Measurements from ENCODE around the gene PRDM16. TPM values are rescaled to one million over a fixed set of nuclear protein-coding genes. Genes with fewer than 3 reads are reported as not detected.

PRDM16 gene
- polyA plus RNA-seq, 2 of the 4 experiments (the other 2 are of a cell fraction), result 0.03 to 0.35 TPM

DNA sequence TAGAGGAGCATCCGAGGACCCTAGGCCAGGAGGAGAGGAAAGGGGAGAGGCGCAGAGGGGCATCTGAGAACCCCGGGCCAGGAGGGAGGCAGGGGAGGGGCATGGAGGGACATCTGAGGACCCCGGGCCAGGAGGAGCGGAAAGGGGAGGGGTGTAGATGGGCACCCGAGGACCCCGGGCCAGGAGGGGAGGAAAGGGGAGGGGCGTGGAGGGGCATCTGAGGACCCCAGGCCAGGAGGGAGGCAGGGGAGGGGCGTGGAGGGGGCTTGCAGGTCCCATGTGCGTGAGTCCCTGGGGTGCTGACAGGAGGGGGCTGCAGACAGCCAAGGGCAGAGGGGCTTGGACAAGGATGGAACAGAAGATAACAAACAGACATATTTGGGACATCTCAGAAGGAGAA, 195.5 kb downstream of the PRDM16 start:
- 32% methylated on average over 8 of the region's 10 CpGs for WGBS (ENCODE audit: missing lambda C conversion rate)

DNA sequence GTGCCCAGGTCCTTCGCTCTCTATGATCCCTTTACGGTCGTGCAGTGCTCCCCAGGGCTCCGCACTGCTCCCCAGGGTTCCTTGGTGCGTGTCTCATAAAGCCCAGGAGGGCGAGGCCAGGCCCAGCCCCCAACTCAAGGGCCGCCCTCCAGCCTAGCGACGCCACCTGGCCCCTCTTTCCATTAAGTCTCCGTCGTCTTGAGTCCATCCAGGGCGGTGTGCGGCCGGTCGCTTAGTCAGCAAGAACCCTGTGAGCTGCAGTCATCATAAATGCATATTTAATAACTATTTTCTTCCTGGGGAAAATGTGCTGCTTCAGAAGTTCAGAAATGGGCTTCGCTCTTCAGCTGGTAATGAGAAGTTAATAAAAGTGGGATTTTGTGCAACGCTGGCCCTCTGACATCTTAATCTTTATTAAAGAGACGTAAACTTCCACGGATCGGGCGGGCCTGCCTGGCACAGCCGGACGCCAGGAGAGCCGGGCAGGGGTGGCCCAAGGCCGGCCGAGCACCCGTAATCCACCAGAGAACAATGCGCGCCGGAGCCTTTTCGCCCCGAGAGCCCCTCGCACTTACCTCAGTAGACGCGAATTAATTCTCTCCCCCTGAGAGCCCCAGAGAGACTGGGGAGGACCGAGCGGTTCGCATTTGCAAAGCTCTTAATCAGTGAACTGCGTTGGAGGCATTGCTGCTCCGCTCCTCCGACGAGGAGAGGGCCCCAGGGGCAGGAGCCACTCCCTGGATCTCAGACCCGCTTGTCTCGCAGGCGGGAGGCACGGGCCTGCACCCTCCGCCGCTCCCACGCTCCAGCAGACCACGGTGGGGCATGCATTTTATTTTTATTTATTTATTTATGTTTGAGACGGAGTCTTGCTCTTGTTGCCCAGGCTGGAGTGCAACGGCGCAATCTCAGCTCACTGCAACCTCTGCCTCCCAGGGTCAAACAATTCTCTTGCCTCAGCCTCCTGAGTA, 197.1 kb downstream of the PRDM16 start:
- WGBS (ENCODE audit: missing lambda C conversion rate), result 71% methylated on average over 45 of the region's 53 CpGs
- FAIRE-seq (no peak), ATAC-seq (no peak), DNase-seq (ENCODE audit: low read depth in 1 of 2, low spot score in 1 of 2) (no peak)
- Histone ChIP-seq H3K9me3 (no peaks in the 10 kb centered on the region), H3K27ac (no peak overlapping the region), H3K4me1 (no peaks in the 10 kb centered on the region), H3K4me2 (no peak overlapping the region), H3K4me3 (no peak overlapping the region)
- ChIA-PET POLR2A (no interaction called here), CTCF (no interaction called here)
- TF ChIP-seq TFCP2L1 (CRISPR knock-in tag; IDR thresholded peaks at IDR 0.05) (no peak), POLR2AphosphoS2 (conservative IDR thresholded peaks at IDR 0.05; ENCODE audit: low read length) (no peak), FOXS1 (CRISPR knock-in tag; IDR thresholded peaks at IDR 0.05) (no peak), RAD21 (conservative IDR thresholded peaks at IDR 0.05 in 1 of 2, IDR thresholded peaks at IDR 0.05 in 1 of 2) (no peak), HDAC2 (IDR thresholded peaks at IDR 0.05) (no peak), CEBPB (IDR thresholded peaks at IDR 0.05) (no peak), MAFK (IDR thresholded peaks at IDR 0.05; ENCODE audit: partially characterized antibody) (no peak), SREBF2 (IDR thresholded peaks at IDR 0.05) (no peak), CBX8 (IDR thresholded peaks at IDR 0.05) (no peak), MYC (IDR thresholded peaks at IDR 0.05; ENCODE audit: borderline replicate concordance, low read length) (no peak), SMC3 (IDR thresholded peaks at IDR 0.05) (no peak), ZFP36 (IDR thresholded peaks at IDR 0.05; ENCODE audit: borderline replicate concordance, partially characterized antibody) (no peak), ZSCAN20 (CRISPR knock-in tag; IDR thresholded peaks at IDR 0.05) (no peak)
- TF ChIP-seq, protein P1, sequence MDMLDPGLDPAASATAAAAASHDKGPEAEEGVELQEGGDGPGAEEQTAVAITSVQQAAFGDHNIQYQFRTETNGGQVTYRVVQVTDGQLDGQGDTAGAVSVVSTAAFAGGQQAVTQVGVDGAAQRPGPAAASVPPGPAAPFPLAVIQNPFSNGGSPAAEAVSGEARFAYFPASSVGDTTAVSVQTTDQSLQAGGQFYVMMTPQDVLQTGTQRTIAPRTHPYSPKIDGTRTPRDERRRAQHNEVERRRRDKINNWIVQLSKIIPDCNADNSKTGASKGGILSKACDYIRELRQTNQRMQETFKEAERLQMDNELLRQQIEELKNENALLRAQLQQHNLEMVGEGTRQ (IDR thresholded peaks at IDR 0.05), result no peak
- TF ChIP-seq, protein P2, sequence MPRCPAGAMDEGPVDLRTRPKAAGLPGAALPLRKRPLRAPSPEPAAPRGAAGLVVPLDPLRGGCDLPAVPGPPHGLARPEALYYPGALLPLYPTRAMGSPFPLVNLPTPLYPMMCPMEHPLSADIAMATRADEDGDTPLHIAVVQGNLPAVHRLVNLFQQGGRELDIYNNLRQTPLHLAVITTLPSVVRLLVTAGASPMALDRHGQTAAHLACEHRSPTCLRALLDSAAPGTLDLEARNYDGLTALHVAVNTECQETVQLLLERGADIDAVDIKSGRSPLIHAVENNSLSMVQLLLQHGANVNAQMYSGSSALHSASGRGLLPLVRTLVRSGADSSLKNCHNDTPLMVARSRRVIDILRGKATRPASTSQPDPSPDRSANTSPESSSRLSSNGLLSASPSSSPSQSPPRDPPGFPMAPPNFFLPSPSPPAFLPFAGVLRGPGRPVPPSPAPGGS (IDR thresholded peaks at IDR 0.05), result no peak
- TF ChIP-seq, protein P3, sequence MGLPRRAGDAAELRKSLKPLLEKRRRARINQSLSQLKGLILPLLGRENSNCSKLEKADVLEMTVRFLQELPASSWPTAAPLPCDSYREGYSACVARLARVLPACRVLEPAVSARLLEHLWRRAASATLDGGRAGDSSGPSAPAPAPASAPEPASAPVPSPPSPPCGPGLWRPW (IDR thresholded peaks at IDR 0.05), result no peak
- TF ChIP-seq, protein P4, sequence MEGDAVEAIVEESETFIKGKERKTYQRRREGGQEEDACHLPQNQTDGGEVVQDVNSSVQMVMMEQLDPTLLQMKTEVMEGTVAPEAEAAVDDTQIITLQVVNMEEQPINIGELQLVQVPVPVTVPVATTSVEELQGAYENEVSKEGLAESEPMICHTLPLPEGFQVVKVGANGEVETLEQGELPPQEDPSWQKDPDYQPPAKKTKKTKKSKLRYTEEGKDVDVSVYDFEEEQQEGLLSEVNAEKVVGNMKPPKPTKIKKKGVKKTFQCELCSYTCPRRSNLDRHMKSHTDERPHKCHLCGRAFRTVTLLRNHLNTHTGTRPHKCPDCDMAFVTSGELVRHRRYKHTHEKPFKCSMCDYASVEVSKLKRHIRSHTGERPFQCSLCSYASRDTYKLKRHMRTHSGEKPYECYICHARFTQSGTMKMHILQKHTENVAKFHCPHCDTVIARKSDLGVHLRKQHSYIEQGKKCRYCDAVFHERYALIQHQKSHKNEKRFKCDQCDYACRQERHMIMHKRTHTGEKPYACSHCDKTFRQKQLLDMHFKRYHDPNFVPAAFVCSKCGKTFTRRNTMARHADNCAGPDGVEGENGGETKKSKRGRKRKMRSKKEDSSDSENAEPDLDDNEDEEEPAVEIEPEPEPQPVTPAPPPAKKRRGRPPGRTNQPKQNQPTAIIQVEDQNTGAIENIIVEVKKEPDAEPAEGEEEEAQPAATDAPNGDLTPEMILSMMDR (IDR thresholded peaks at IDR 0.05), result no peak

More for the DNA sequence above, 195.5 kb downstream of the PRDM16 start:
- Histone ChIP-seq H3K27ac (no peak overlapping the region), H3K4me3 (no peak overlapping the region), H3K4me1 (no peaks in the 10 kb centered on the region), H3K9me3 (no peaks in the 10 kb centered on the region), H3K4me2 (no peak overlapping the region)
- ATAC-seq (no peak), DNase-seq (ENCODE audit: low read depth in 1 of 2, low spot score in 1 of 2) (no peak), FAIRE-seq (no peak)
- CTCF ChIA-PET, result no interaction called here
- POLR2A ChIA-PET, result no interaction called here
- TF ChIP-seq, protein P3 (IDR thresholded peaks at IDR 0.05), result no peak
- TF ChIP-seq POLR2A (IDR thresholded peaks at IDR 0.05; ENCODE audit: low read length) (no peak), HEYL (CRISPR knock-in tag; IDR thresholded peaks at IDR 0.05) (no peak)
- TF ChIP-seq, protein P5, sequence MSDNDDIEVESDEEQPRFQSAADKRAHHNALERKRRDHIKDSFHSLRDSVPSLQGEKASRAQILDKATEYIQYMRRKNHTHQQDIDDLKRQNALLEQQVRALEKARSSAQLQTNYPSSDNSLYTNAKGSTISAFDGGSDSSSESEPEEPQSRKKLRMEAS (IDR thresholded peaks at IDR 0.05), result no peak

Measured in A549 (cell line).